Hepatocyte (in vitro differentiated cells): ENCODE data around the gene RCCD1. TPM values are rescaled to one million over a fixed set of nuclear protein-coding genes. Genes with fewer than 3 reads are reported as not detected.

Experiments used
- DNase-seq: peaks from one replicate; pipeline ENCODE4 v3.0.0-alpha.2; 2016; ENCODE audit warnings: low spot score
- H2AFZ ChIP-seq: fragments of 200-600 bp; sonication (generic); 2 replicates; pipeline ENCODE4 v1.6.0; 2016; ENCODE audit warnings: antibody characterized with exemption, mild to moderate bottlenecking
- H3K27ac ChIP-seq: fragments of 200-600 bp; sonication (generic); 2 replicates; pipeline ENCODE4 v1.5.1; 2016; ENCODE audit warnings: mild to moderate bottlenecking
- H3K27me3 ChIP-seq: fragments of 200-600 bp; sonication (generic); 2 replicates; pipeline ENCODE4 v1.6.1; 2016
- H3K36me3 ChIP-seq: fragments of 200-600 bp; sonication (generic); replicated peaks from 2 replicates; pipeline ENCODE4 v1.5.1; 2016; ENCODE audit warnings: low read depth; ENCODE audit not compliant: insufficient read depth
- H3K4me1 ChIP-seq: fragments of 200-600 bp; sonication (generic); 2 replicates; pipeline ENCODE4 v1.5.1; 2016; ENCODE audit warnings: mild to moderate bottlenecking, moderate library complexity; ENCODE audit not compliant: insufficient read depth
- H3K4me2 ChIP-seq: fragments of 200-600 bp; sonication (generic); 2 replicates; pipeline ENCODE4 v1.6.0; 2016
- H3K4me3 ChIP-seq: fragments of 200-600 bp; sonication (generic); 2 replicates; pipeline ENCODE4 v1.5.1; 2016; ENCODE audit warnings: mild to moderate bottlenecking
- H3K79me2 ChIP-seq: fragments of 200-600 bp; sonication (generic); 2 replicates; pipeline ENCODE4 v1.6.0; 2017; ENCODE audit warnings: mild to moderate bottlenecking
- H3K9me2 ChIP-seq: fragments of 200-600 bp; sonication (generic); replicated peaks from 2 replicates; pipeline ENCODE4 v1.6.0; 2017; ENCODE audit warnings: mild to moderate bottlenecking; ENCODE audit not compliant: insufficient read depth
- H3K9me3 ChIP-seq: fragments of 200-600 bp; sonication (generic); 2 replicates; pipeline ENCODE4 v1.5.1; 2016; ENCODE audit warnings: low read depth, mild to moderate bottlenecking
- H4K20me1 ChIP-seq: fragments of 200-600 bp; sonication (generic); 2 replicates; pipeline ENCODE4 v1.6.0; 2016; ENCODE audit warnings: mild to moderate bottlenecking; ENCODE audit not compliant: insufficient read depth, poor library complexity, severe bottlenecking
- EZH2 ChIP-seq: fragments of 200-600 bp; sonication (generic); IDR thresholded peaks from 2 replicates; pipeline ENCODE4 v1.6.1; 2016; ENCODE audit warnings: antibody characterized with exemption, mild to moderate bottlenecking, borderline replicate concordance
- EZH2phosphoT487 ChIP-seq: fragments of 200-600 bp; sonication (generic); IDR thresholded peaks from one replicate; pipeline ENCODE4 v1.6.1; 2018; ENCODE audit warnings: antibody characterized with exemption, mild to moderate bottlenecking, low read depth, moderate library complexity; ENCODE audit not compliant: unreplicated experiment, severe bottlenecking
- WGBS: methylation state at CpG from one replicate; pipeline ENCODE4 v1.1.6; 2016; ENCODE audit warnings: low lambda C conversion rate; ENCODE audit errors: missing lambda C conversion rate; 5-methylcytosine and 5-hydroxymethylcytosine counted together
- polyA plus RNA-seq: library from polyadenylated mRNA; unstranded; fragments of >200 nt; fragmentation: Nextera tagmentation; extraction: Ambion mirVana; gene quantifications from 2 replicates; pipeline ENCODE4 v1.2.1, GENCODE V29; 2016
- total RNA-seq: library from RNA; depleted of rRNA; stranded (reverse); fragments of >200 nt; gene quantifications from 2 replicates; pipeline ENCODE4 v1.2.3, GENCODE V29; 2014
- TF ChIP-seq, protein P1 (sequence below): fragments of 200-600 bp; sonication (generic); IDR thresholded peaks from 2 replicates; pipeline ENCODE4 v1.5.1; 2016; ENCODE audit warnings: antibody characterized with exemption, mild to moderate bottlenecking; ENCODE audit not compliant: poor library complexity

RCCD1 gene
- total and polyA plus RNA-seq, 2 experiments from 2014 or later: 9.5 to 11.2 TPM

DNA sequence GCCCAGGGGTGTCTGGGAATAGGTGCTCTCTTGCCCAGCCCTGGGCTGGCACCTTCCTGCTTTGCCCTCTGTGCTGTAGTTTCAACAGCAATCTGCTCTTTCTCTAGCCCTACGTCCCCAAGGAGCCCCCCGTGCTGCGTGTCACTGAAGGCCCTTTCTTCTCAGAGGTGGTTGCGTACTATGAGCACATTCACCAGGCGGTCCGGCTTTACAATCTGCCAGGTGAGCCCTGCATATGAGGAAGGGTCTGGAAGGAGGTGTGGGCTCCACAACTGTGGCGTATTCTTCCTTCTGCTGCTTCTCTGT is 42.0 kb upstream of the RCCD1 start:
- TF ChIP-seq EZH2phosphoT487: no peak
- TF ChIP-seq, protein P1, sequence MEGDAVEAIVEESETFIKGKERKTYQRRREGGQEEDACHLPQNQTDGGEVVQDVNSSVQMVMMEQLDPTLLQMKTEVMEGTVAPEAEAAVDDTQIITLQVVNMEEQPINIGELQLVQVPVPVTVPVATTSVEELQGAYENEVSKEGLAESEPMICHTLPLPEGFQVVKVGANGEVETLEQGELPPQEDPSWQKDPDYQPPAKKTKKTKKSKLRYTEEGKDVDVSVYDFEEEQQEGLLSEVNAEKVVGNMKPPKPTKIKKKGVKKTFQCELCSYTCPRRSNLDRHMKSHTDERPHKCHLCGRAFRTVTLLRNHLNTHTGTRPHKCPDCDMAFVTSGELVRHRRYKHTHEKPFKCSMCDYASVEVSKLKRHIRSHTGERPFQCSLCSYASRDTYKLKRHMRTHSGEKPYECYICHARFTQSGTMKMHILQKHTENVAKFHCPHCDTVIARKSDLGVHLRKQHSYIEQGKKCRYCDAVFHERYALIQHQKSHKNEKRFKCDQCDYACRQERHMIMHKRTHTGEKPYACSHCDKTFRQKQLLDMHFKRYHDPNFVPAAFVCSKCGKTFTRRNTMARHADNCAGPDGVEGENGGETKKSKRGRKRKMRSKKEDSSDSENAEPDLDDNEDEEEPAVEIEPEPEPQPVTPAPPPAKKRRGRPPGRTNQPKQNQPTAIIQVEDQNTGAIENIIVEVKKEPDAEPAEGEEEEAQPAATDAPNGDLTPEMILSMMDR: no peak
- Histone ChIP-seq H3K27me3 (no peaks in the 10 kb centered on the region), H2AFZ (no peak overlapping the region), H3K27ac (no peak overlapping the region), H3K4me2 (no peak overlapping the region), H4K20me1 (no peaks in the 10 kb centered on the region), H3K9me3 (no peaks in the 10 kb centered on the region), H3K9me2 (no peaks in the 10 kb centered on the region), H3K79me2 (no peaks in the 10 kb centered on the region), H3K4me1 (no peaks in the 10 kb centered on the region), H3K4me3 (no peak overlapping the region), H3K36me3 (no peaks in the 10 kb centered on the region)
- 95% methylated on average over 7 of the region's 7 CpGs for WGBS
- DNase-seq: no peak

- no peaks in the 10 kb centered on the region for H3K27me3 ChIP-seq
- no peak overlapping the region for H2AFZ ChIP-seq
- no peaks in the 10 kb centered on the region for H4K20me1 ChIP-seq
- H3K4me3 ChIP-seq: no peak overlapping the region
- no peaks in the 10 kb centered on the region for H3K79me2 ChIP-seq
- H3K4me1 ChIP-seq: no peaks in the 10 kb centered on the region
- WGBS: 97% methylated on average over 10 of the region's 12 CpGs
- no peaks in the 10 kb centered on the region for H3K36me3 ChIP-seq
- H3K9me3 ChIP-seq: no peaks in the 10 kb centered on the region
- no peaks in the 10 kb centered on the region for H3K9me2 ChIP-seq
- TF ChIP-seq EZH2phosphoT487 (no peak), EZH2 (no peak)
- TF ChIP-seq, protein P1: no peak
- no peak overlapping the region for H3K4me2 ChIP-seq
- H3K27ac ChIP-seq: no peak overlapping the region
- no peak for DNase-seq
Observed at GRCh38 chr15:90913398-90913944, 41.2 kb upstream of the RCCD1 start.

GRCh38 chr15:90914305-90915080 is 40.2 kb upstream of the RCCD1 start:
- Histone ChIP-seq H3K27me3 (no peaks in the 10 kb centered on the region), H2AFZ (no peak overlapping the region), H3K9me3 (no peaks in the 10 kb centered on the region), H3K4me2 (no peak overlapping the region), H3K79me2 (no peaks in the 10 kb centered on the region), H3K4me1 (no peaks in the 10 kb centered on the region), H3K36me3 (no peaks in the 10 kb centered on the region), H3K27ac (no peak overlapping the region), H3K4me3 (no peak overlapping the region), H3K9me2 (no peaks in the 10 kb centered on the region), H4K20me1 (no peaks in the 10 kb centered on the region)
- 95% methylated on average over 22 of the region's 22 CpGs for WGBS
- no peak for TF ChIP-seq EZH2phosphoT487
- TF ChIP-seq, protein P1: no peak
- TF ChIP-seq EZH2: no peak
- no peak for DNase-seq
